Panc1 (cell line): ENCODE results near the gene METRN. TPM values are rescaled to one million over a fixed set of nuclear protein-coding genes. Genes with fewer than 3 reads are reported as not detected.
A peak's percentile ranks its signal among the peaks of the same experiment; 100 is the strongest.

ENCODE experiments used
- ATAC-seq: fragments of 200-7000 bp; cut with Tn5 transposase; 2 replicates; pipeline ENCODE4 v1.9.1; 2020; ENCODE audit warnings: mild to moderate bottlenecking, moderate library complexity
- Bru-seq: library from RNA; stranded (reverse); fragments of 400-500 nt; gene quantifications from one replicate; lab custom pipeline; 2021; lab: Mats Ljungman, UMichigan
- BruChase-seq, 2 experiments: library from RNA; stranded (reverse); fragments of 400-500 nt; gene quantifications; one replicate each; lab custom pipeline; 2021; lab: Mats Ljungman, UMichigan
- BruUV-seq: library from RNA; stranded (reverse); fragments of 400-500 nt; replicated peaks from 2 replicates; lab custom pipeline; 2021; lab: Mats Ljungman, UMichigan
- CTCF ChIA-PET: fragments of 300-600 bp; sonication (Branson Sonifier 250); formaldehyde crosslinking; loops from one replicate; lab custom pipeline; 2022; ENCODE audit warnings: antibody characterized with exemption; lab: Charles Lee
- POLR2A ChIA-PET: fragments of 300-600 bp; sonication (Branson Sonifier 250); formaldehyde crosslinking; loops from one replicate; lab custom pipeline; 2022; ENCODE audit warnings: antibody characterized with exemption; lab: Charles Lee
- DNase-seq: peaks from one replicate; pipeline ENCODE4 v3.0.0-alpha.2; 2010; ENCODE audit warnings: low read depth, low spot score
- H3K27ac ChIP-seq: 2 replicates; pipeline ENCODE4 v1.5.1; 2011; ENCODE audit warnings: mild to moderate bottlenecking, low read length, inconsistent platforms
- H3K27me3 ChIP-seq: fragments of 200-500 bp; sonication (Bioruptor generic); 2 replicates; pipeline ENCODE4 v1.6.0; 2014; ENCODE audit warnings: low read length, inconsistent platforms; ENCODE audit not compliant: control insufficient read depth, insufficient read depth
- H3K36me3 ChIP-seq: fragments of 200-500 bp; sonication (Bioruptor generic); 2 replicates; pipeline ENCODE4 v1.5.1; 2014; ENCODE audit warnings: inconsistent platforms, mild to moderate bottlenecking, low read length, moderate library complexity; ENCODE audit not compliant: control insufficient read depth, insufficient read depth
- H3K4me1 ChIP-seq: 2 replicates; pipeline ENCODE4 v1.5.1; 2011; ENCODE audit warnings: inconsistent platforms, mild to moderate bottlenecking, low read length, moderate library complexity; ENCODE audit not compliant: control insufficient read depth, insufficient read depth
- H3K4me3 ChIP-seq, 2 experiments: 2 replicates each; pipeline ENCODE4 v1.5.1; 2011 to 2012; ENCODE audit warnings: low read depth in 2 of 2, low read length in 2 of 2, mild to moderate bottlenecking in 2 of 2, inconsistent platforms in 1 of 2, moderate library complexity in 1 of 2
- H3K9me3 ChIP-seq: fragments of 200-500 bp; sonication (Bioruptor generic); 2 replicates; pipeline ENCODE4 v1.5.1; 2014; ENCODE audit warnings: low read depth, mild to moderate bottlenecking, inconsistent platforms, low read length, moderate library complexity; ENCODE audit not compliant: control insufficient read depth, insufficient read depth
- CTCF ChIP-seq: fragments of 450-650 bp; IDR thresholded peaks from 2 replicates; pipeline ENCODE4 v1.5.1; 2017; ENCODE audit warnings: mild to moderate bottlenecking
- POLR2AphosphoS5 ChIP-seq: IDR thresholded peaks from 2 replicates; pipeline ENCODE4 v1.6.1; 2012; ENCODE audit warnings: mild to moderate bottlenecking, low read depth, low read length, moderate library complexity
- REST ChIP-seq, 2 experiments: IDR thresholded peaks; 2 replicates each; pipeline ENCODE4 v1.6.1; 2011 to 2012; ENCODE audit warnings: low read depth in 2 of 2, control low read depth in 1 of 2, low read length in 1 of 2, mild to moderate bottlenecking in 1 of 2, moderate library complexity in 1 of 2; ENCODE audit not compliant: insufficient read depth in 1 of 2
- SIN3A ChIP-seq: IDR thresholded peaks from 2 replicates; pipeline ENCODE4 v1.6.1; 2012; ENCODE audit warnings: low read depth, mild to moderate bottlenecking, low read length, moderate library complexity, borderline replicate concordance; ENCODE audit not compliant: insufficient read depth
- TCF7L2 ChIP-seq: IDR thresholded peaks from 2 replicates; pipeline ENCODE4 v1.6.1; 2011; ENCODE audit warnings: mild to moderate bottlenecking, low read depth, low read length, inconsistent platforms
- in situ Hi-C: cut with HindIII; loops from 2 replicates; pipeline ENCODE4 v1.10.0; 2016; ENCODE audit warnings: low sequenced_read_pairs, low pct_unique_long_range_greater_than_20kb
- intact Hi-C: fragments of 100-400 bp; cut with micrococcal nuclease; formaldehyde crosslinking; loops from one replicate; pipeline ENCODE4 v1.10.0; 2022; ENCODE audit not compliant: unreplicated experiment
- long read RNA-seq: library from polyadenylated mRNA; unstranded; transcript quantifications from one replicate; pipeline ENCODE4 v2.0.0, GENCODE V29; 2021; ENCODE audit not compliant: unreplicated experiment
- polyA plus RNA-seq: library from polyadenylated mRNA; unstranded; fragments of >200 nt; gene quantifications from one replicate; pipeline ENCODE4 v1.2.1, GENCODE V29; 2012; ENCODE audit warnings: missing spikeins; ENCODE audit not compliant: insufficient read length
- total RNA-seq: library from RNA; stranded (reverse); gene quantifications from one replicate; pipeline ENCODE4 v1.2.1, GENCODE V29; 2021; ENCODE audit not compliant: unreplicated experiment

METRN gene
- total RNA-seq, result 407 TPM
- polyA plus RNA-seq, result 561 TPM
- Bru-seq, nascent RNA, result percentile 71 among the genes with signal in this experiment
- percentile 84 among the genes with signal in this experiment for BruChase-seq, experiment 1, labeled RNA remaining after a 2-hour chase
- BruChase-seq, experiment 2, labeled RNA remaining after a 6-hour chase, result percentile 93 among the genes with signal in this experiment
- long read RNA-seq, transcript METRN-204 (4 exons, 3,325 nt), result major isoform, 336 of 862 reads
- long read RNA-seq, transcript METRN-206 (4 exons, 503 nt), result minor isoform, 11 of 862 reads
- long read RNA-seq, transcript METRN-201 (3 exons, 915 nt), result minor isoform, 247 of 862 reads
- long read RNA-seq, partial matches to known transcripts, result 117 of 862 reads
- long read RNA-seq, other reads (novel, unspliced or antisense), result 151 of 862 reads

- H3K27ac ChIP-seq, result peak within 1 kb of the TSS; percentile 94
- CTCF ChIA-PET, result interaction anchor here (1.0 kb wide), 1 partner anchor 70 kb away, joined by 3 read pairs; no protein-coding TSS in a partner anchor
- H3K4me3 ChIP-seq, result peak within 1 kb of the TSS; percentile 65 to 80
- DNase-seq, result no peak
- peaks cover 63% of the 10 kb centered on the region for H3K4me1 ChIP-seq
- intact Hi-C loops (no loop called here), in situ Hi-C loops (no loop called here)
- TF ChIP-seq REST (IDR thresholded peaks at IDR 0.05; ENCODE audit: insufficient read depth in 1 of 2, low read depth in 2 of 2, low read length in 1 of 2), result 0 out of 4 replicates have a peak, but pooled peaks of 1 of the 2 experiments have one; percentile 10
- 0 out of 2 replicates have a peak, but pooled peaks have one; percentile 25 for TF ChIP-seq TCF7L2
- TF ChIP-seq POLR2AphosphoS5, result peak; percentile 34; the same call in 1 of the 2 replicates
- TF ChIP-seq SIN3A, result peak; percentile 31; the same call in 1 of the 2 replicates
- no peak for TF ChIP-seq CTCF
- no peaks in the 10 kb centered on the region for H3K27me3 ChIP-seq
- no TSS peak for BruUV-seq
- ATAC-seq, result peak; percentile 70
- no peaks in the 10 kb centered on the region for H3K9me3 ChIP-seq
- POLR2A ChIA-PET, result interaction anchor here (0.6 kb wide), 1 partner anchor 8 kb away, joined by 5 read pairs; no protein-coding TSS in a partner anchor
- no peaks in the 10 kb centered on the region; the same call in 1 of the 2 replicates for H3K36me3 ChIP-seq
Measured at GRCh38 chr16:714558-715476, at the start of gene METRN. TSS of gene METRN (plus strand) at chr16:715118. CDS start at chr16:715290, 172 bp downstream.

- intact Hi-C loops, result no loop called here
- no peak for ATAC-seq
- no TSS peak for BruUV-seq
Measured at GRCh38 chr16:666572-666971, 48.3 kb upstream of the METRN start.

More at GRCh38 chr16:666572-666971, 48.3 kb upstream of the METRN start:
- Histone ChIP-seq H3K27me3 (no peaks in the 10 kb centered on the region), H3K9me3 (no peaks in the 10 kb centered on the region), H3K4me1 (peaks cover 10% of the 10 kb centered on the region), H3K4me3 (no peak overlapping the region), H3K36me3 (peaks cover 3% of the 10 kb centered on the region; the same call in 1 of the 2 replicates), H3K27ac (no peak overlapping the region)
- TF ChIP-seq CTCF (no peak), REST (IDR thresholded peaks at IDR 0.05; ENCODE audit: insufficient read depth in 1 of 2, low read depth in 2 of 2, low read length in 1 of 2) (no peak), SIN3A (no peak), TCF7L2 (no peak), POLR2AphosphoS5 (no peak)
- CTCF ChIA-PET, result no interaction called here
- in situ Hi-C loops, result no loop called here
- POLR2A ChIA-PET, result no interaction called here
- no peak for DNase-seq
